ENCODE results near the gene HOXB2. TPM values are rescaled to one million over a fixed set of nuclear protein-coding genes. Genes with fewer than 3 reads are reported as not detected.
"Not testable (repeated sequence)": the region's sequence is repeated elsewhere in the genome, so short reads cannot be mapped to it uniquely, and the experiment has no call there.

Gene HOXB2
- polyA plus RNA-seq, 3 donors, result 1.6 to 3.8 (median 3.3) TPM

DNA sequence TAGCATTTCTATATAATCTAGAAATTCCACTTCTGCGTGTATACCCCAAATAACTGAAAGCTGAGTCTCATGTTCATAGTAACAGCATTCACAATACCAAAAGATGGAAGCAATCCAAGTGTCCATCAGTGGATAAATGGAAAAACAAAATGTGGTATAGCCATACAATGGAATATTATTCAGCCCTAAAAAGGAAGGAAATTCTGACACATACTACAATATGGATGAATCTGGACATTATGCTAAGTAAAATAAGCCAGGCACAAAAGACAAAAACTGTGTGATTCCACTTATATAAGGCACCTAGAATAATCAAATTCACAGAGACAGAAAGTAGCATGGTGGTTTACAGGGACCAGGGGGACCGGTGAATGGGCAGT is 34.5 kb downstream of the HOXB2 start:
- Histone ChIP-seq H3K4me1 (ENCODE audit: control insufficient read depth in 1 of 2, insufficient read depth in 2 of 2, low read length in 2 of 2) (no peaks in the 10 kb centered on the region), H3K4me2 (replicated peaks; ENCODE audit: extremely low read depth, low read length, poor library complexity, severe bottlenecking) (no peak overlapping the region), H3K4me3 (replicated peaks in 1 of 3; ENCODE audit: low read depth in 2 of 3, low read length in 3 of 3) (no peak overlapping the region), H4K20me1 (ENCODE audit: insufficient read depth, low read length) (no peaks in the 10 kb centered on the region), H3K9me3 (replicated peaks in 1 of 2; ENCODE audit: control insufficient read depth in 1 of 2, insufficient read depth in 1 of 2, low read length in 2 of 2) (no peaks in the 10 kb centered on the region), H3K27me3 (ENCODE audit: control insufficient read depth in 2 of 2, insufficient read depth in 2 of 2, low read length in 2 of 2) (peaks cover 3 to 7% of the 10 kb centered on the region in 2 donors), H2AFZ (ENCODE audit: insufficient read depth, low read depth, low read length, poor library complexity, severe bottlenecking) (no peak overlapping the region), H3K79me2 (ENCODE audit: insufficient read depth, low read length) (no peaks in the 10 kb centered on the region), H3K27ac (ENCODE audit: low read depth in 1 of 2, low read length in 2 of 2) (no peak overlapping the region), H3K36me3 (replicated peaks in 1 of 2; ENCODE audit: control insufficient read depth in 1 of 2, insufficient read depth in 2 of 2, low read length in 2 of 2) (no peaks in the 10 kb centered on the region), H3K9ac (ENCODE audit: insufficient read depth, low read length, poor library complexity, severe bottlenecking) (no peak overlapping the region)
- peaks cover 12% of the 10 kb centered on the region for H3K4me1 Mint-ChIP-seq
- H3K27me3 Mint-ChIP-seq (ENCODE audit: low read depth in 3 of 3), result peaks cover 9 to 39% (median 13%) of the 10 kb centered on the region in 3 donors
- H3K36me3 Mint-ChIP-seq, result no peaks in the 10 kb centered on the region
- no CpG with 5 or more reads among the region's 2 CpGs for WGBS (ENCODE audit: insufficient coverage)
- TF ChIP-seq CTCF (IDR thresholded peaks at IDR 0.05), result no peak
- DNase-seq, result no peak
- no peak overlapping the region for H3K4me3 Mint-ChIP-seq
- intact Hi-C loops (cut with micrococcal nuclease), result no loop called here
- H3K9me3 Mint-ChIP-seq, result peaks cover 0 to 2% (median 0%) of the 10 kb centered on the region in 7 donors
- H3K27ac Mint-ChIP-seq, result no peak overlapping the region

DNA sequence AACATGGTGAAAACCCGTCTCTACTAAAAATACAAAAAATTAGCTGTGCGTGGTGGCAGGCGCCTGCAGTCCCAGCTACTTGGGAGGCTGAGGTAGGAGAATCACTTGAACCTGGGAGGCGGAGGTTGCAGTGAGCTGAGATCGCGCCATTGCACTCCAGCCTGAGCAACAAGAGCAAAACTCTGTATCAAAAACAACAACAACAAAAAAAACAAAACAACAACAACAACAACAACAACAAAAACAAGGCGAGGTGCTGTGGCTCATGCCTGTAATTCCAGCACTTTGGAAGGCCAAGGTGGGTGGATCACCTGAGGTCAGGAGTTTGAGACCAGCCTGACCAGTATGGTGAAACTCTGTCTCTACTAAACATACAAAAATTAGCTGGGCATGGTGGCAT is 35.2 kb downstream of the HOXB2 start:
- intact Hi-C loops (cut with micrococcal nuclease); H3K27ac Mint-ChIP-seq; H3K4me1 ChIP-seq (ENCODE audit: control insufficient read depth in 1 of 2, insufficient read depth in 2 of 2, low read length in 2 of 2); H3K36me3 Mint-ChIP-seq; H3K4me2 ChIP-seq (replicated peaks; ENCODE audit: extremely low read depth, low read length, poor library complexity, severe bottlenecking); H3K27me3 ChIP-seq (ENCODE audit: control insufficient read depth in 2 of 2, insufficient read depth in 2 of 2, low read length in 2 of 2); H3K9ac ChIP-seq (ENCODE audit: insufficient read depth, low read length, poor library complexity, severe bottlenecking); H3K36me3 ChIP-seq (replicated peaks in 1 of 2; ENCODE audit: control insufficient read depth in 1 of 2, insufficient read depth in 2 of 2, low read length in 2 of 2); H2AFZ ChIP-seq (ENCODE audit: insufficient read depth, low read depth, low read length, poor library complexity, severe bottlenecking); H3K9me3 Mint-ChIP-seq; H3K9me3 ChIP-seq (replicated peaks in 1 of 2; ENCODE audit: control insufficient read depth in 1 of 2, insufficient read depth in 1 of 2, low read length in 2 of 2); H3K4me3 ChIP-seq (replicated peaks in 1 of 3; ENCODE audit: low read depth in 2 of 3, low read length in 3 of 3); H4K20me1 ChIP-seq (ENCODE audit: insufficient read depth, low read length); H3K4me3 Mint-ChIP-seq; DNase-seq; H3K27ac ChIP-seq (ENCODE audit: low read depth in 1 of 2, low read length in 2 of 2); H3K79me2 ChIP-seq (ENCODE audit: insufficient read depth, low read length): not testable (repeated sequence)
- Mint-ChIP-seq H3K4me1 (peaks cover 12% of the 10 kb centered on the region), H3K27me3 (ENCODE audit: low read depth in 3 of 3) (peaks cover 8 to 34% (median 13%) of the 10 kb centered on the region in 3 donors)
- WGBS (ENCODE audit: insufficient coverage), result 80% methylated on average over 1 of the region's 7 CpGs

Data from CD14-positive monocyte (primary cell).